ENCODE measurements around the gene FUT9. TPM values are rescaled to one million over a fixed set of nuclear protein-coding genes. Genes with fewer than 3 reads are reported as not detected.

The FUT9 gene
- polyA plus RNA-seq, 6 donors from 2014 or later = not detected

- DNase-seq (no peak), ATAC-seq (ENCODE audit: low read depth in 2 of 2) (no peak)
- H3K27me3 Mint-ChIP-seq = no peaks in the 10 kb centered on the region
- H3K4me3 Mint-ChIP-seq = no peak overlapping the region
- H3K9me3 Mint-ChIP-seq = peaks cover 0 to 2% (median 0%) of the 10 kb centered on the region in 7 donors
- H3K27ac Mint-ChIP-seq = no peak overlapping the region
- H3K36me3 Mint-ChIP-seq = no peaks in the 10 kb centered on the region
- H3K4me1 Mint-ChIP-seq = no peaks in the 10 kb centered on the region
Observed at GRCh38 chr6:96094077-96094476, 78.3 kb downstream of the FUT9 start.

- H3K9me3 Mint-ChIP-seq = peaks cover 0 to 8% (median 0%) of the 10 kb centered on the region in 7 donors
- DNase-seq (no peak), ATAC-seq (ENCODE audit: low read depth in 2 of 2) (no peak)
- no peaks in the 10 kb centered on the region for H3K27me3 Mint-ChIP-seq
- no peak overlapping the region for H3K4me3 Mint-ChIP-seq
- no peaks in the 10 kb centered on the region for H3K36me3 Mint-ChIP-seq
- no peaks in the 10 kb centered on the region for H3K4me1 Mint-ChIP-seq
- H3K27ac Mint-ChIP-seq = no peak overlapping the region
Observed at GRCh38 chr6:96099069-96099468, 83.3 kb downstream of the FUT9 start.

GRCh38 chr6:96101564-96101963, 85.8 kb downstream of the FUT9 start:
- DNase-seq = no peak
- Mint-ChIP-seq H3K4me1 (no peaks in the 10 kb centered on the region), H3K4me3 (no peak overlapping the region), H3K27me3 (no peaks in the 10 kb centered on the region), H3K27ac (no peak overlapping the region), H3K36me3 (no peaks in the 10 kb centered on the region), H3K9me3 (peaks cover 0 to 8% (median 0%) of the 10 kb centered on the region in 7 donors)
- no peak for ATAC-seq (ENCODE audit: low read depth in 2 of 2)

- Mint-ChIP-seq H3K9me3 (peaks cover 0 to 9% (median 0%) of the 10 kb centered on the region in 7 donors), H3K4me3 (no peak overlapping the region), H3K36me3 (no peaks in the 10 kb centered on the region), H3K27ac (no peak overlapping the region), H3K4me1 (no peaks in the 10 kb centered on the region), H3K27me3 (no peaks in the 10 kb centered on the region)
- no peak for ATAC-seq (ENCODE audit: low read depth in 2 of 2)
- no peak for DNase-seq
Observed at GRCh38 chr6:96104910-96105309, 89.1 kb downstream of the FUT9 start.

- Mint-ChIP-seq H3K27ac (no peak overlapping the region), H3K4me3 (no peak overlapping the region), H3K27me3 (no peaks in the 10 kb centered on the region), H3K36me3 (no peaks in the 10 kb centered on the region), H3K9me3 (peaks cover 0 to 4% (median 0%) of the 10 kb centered on the region in 7 donors), H3K4me1 (no peaks in the 10 kb centered on the region)
- DNase-seq = no peak
- no peak for ATAC-seq (ENCODE audit: low read depth in 2 of 2)
Observed at GRCh38 chr6:96110878-96111277, 95.1 kb downstream of the FUT9 start.

- Mint-ChIP-seq H3K27ac (no peak overlapping the region), H3K4me3 (no peak overlapping the region), H3K9me3 (peaks cover 0 to 3% (median 0%) of the 10 kb centered on the region in 7 donors), H3K36me3 (no peaks in the 10 kb centered on the region), H3K27me3 (no peaks in the 10 kb centered on the region), H3K4me1 (no peaks in the 10 kb centered on the region)
- DNase-seq = no peak
- ATAC-seq (ENCODE audit: low read depth in 2 of 2) = no peak
Observed at GRCh38 chr6:96116674-96117073, 100.9 kb downstream of the FUT9 start.

GRCh38 chr6:96124778-96125177, 109.0 kb downstream of the FUT9 start:
- Mint-ChIP-seq H3K4me3 (no peak overlapping the region), H3K4me1 (no peaks in the 10 kb centered on the region), H3K9me3 (peaks cover 0 to 6% (median 2%) of the 10 kb centered on the region in 7 donors), H3K36me3 (no peaks in the 10 kb centered on the region), H3K27ac (no peak overlapping the region), H3K27me3 (no peaks in the 10 kb centered on the region)
- ATAC-seq (ENCODE audit: low read depth in 2 of 2) (no peak), DNase-seq (no peak)

GRCh38 chr6:96138406-96138805, 122.6 kb downstream of the FUT9 start:
- H3K36me3 Mint-ChIP-seq = no peaks in the 10 kb centered on the region
- H3K4me1 Mint-ChIP-seq = no peaks in the 10 kb centered on the region
- no peaks in the 10 kb centered on the region for H3K27me3 Mint-ChIP-seq
- H3K27ac Mint-ChIP-seq = no peak overlapping the region
- no peak for ATAC-seq (ENCODE audit: low read depth in 2 of 2)
- no peak for DNase-seq
- peaks cover 0 to 13% (median 1%) of the 10 kb centered on the region in 7 donors for H3K9me3 Mint-ChIP-seq
- H3K4me3 Mint-ChIP-seq = no peak overlapping the region

GRCh38 chr6:96142142-96142541, 126.4 kb downstream of the FUT9 start:
- Mint-ChIP-seq H3K4me3 (no peak overlapping the region), H3K27me3 (no peaks in the 10 kb centered on the region), H3K27ac (no peak overlapping the region), H3K9me3 (peaks cover 0 to 13% (median 4%) of the 10 kb centered on the region in 7 donors), H3K36me3 (no peaks in the 10 kb centered on the region), H3K4me1 (no peaks in the 10 kb centered on the region)
- DNase-seq (no peak), ATAC-seq (ENCODE audit: low read depth in 2 of 2) (no peak)

GRCh38 chr6:96150431-96150830, 134.7 kb downstream of the FUT9 start:
- ATAC-seq (ENCODE audit: low read depth in 2 of 2) (no peak), DNase-seq (no peak)
- H3K36me3 Mint-ChIP-seq = no peaks in the 10 kb centered on the region
- no peaks in the 10 kb centered on the region for H3K27me3 Mint-ChIP-seq
- H3K4me3 Mint-ChIP-seq = no peak overlapping the region
- no peak overlapping the region for H3K27ac Mint-ChIP-seq
- no peaks in the 10 kb centered on the region for H3K9me3 Mint-ChIP-seq
- no peaks in the 10 kb centered on the region for H3K4me1 Mint-ChIP-seq

- no peak overlapping the region for H3K27ac Mint-ChIP-seq
- ATAC-seq (ENCODE audit: low read depth in 2 of 2) = no peak
Observed at GRCh38 chr6:96151707-96152106, 135.9 kb downstream of the FUT9 start.

GRCh38 chr6:96152114-96152708, 136.4 kb downstream of the FUT9 start:
- DNase-seq (no peak), ATAC-seq (ENCODE audit: low read depth in 2 of 2) (no peak)
- Mint-ChIP-seq H3K4me3 (no peak overlapping the region), H3K27ac (no peak overlapping the region), H3K36me3 (no peaks in the 10 kb centered on the region), H3K4me1 (no peaks in the 10 kb centered on the region), H3K27me3 (no peaks in the 10 kb centered on the region), H3K9me3 (no peaks in the 10 kb centered on the region)

More at GRCh38 chr6:96151707-96152106, 135.9 kb downstream of the FUT9 start:
- H3K4me3 Mint-ChIP-seq = no peak overlapping the region
- no peak for DNase-seq
- no peaks in the 10 kb centered on the region for H3K4me1 Mint-ChIP-seq
- no peaks in the 10 kb centered on the region for H3K27me3 Mint-ChIP-seq
- no peaks in the 10 kb centered on the region for H3K36me3 Mint-ChIP-seq
- no peaks in the 10 kb centered on the region for H3K9me3 Mint-ChIP-seq

GRCh38 chr6:96153775-96154174, 138.0 kb downstream of the FUT9 start:
- H3K27ac Mint-ChIP-seq = no peak overlapping the region
- DNase-seq (no peak), ATAC-seq (ENCODE audit: low read depth in 2 of 2) (no peak)
- H3K4me3 Mint-ChIP-seq = no peak overlapping the region
- no peaks in the 10 kb centered on the region for H3K36me3 Mint-ChIP-seq
- no peaks in the 10 kb centered on the region for H3K27me3 Mint-ChIP-seq
- H3K4me1 Mint-ChIP-seq = no peaks in the 10 kb centered on the region
- no peaks in the 10 kb centered on the region for H3K9me3 Mint-ChIP-seq

- no peak for DNase-seq
- H3K4me3 Mint-ChIP-seq = no peak overlapping the region
Observed at GRCh38 chr6:96156425-96156824, 140.7 kb downstream of the FUT9 start.

More at GRCh38 chr6:96156425-96156824, 140.7 kb downstream of the FUT9 start:
- Mint-ChIP-seq H3K4me1 (no peaks in the 10 kb centered on the region), H3K36me3 (no peaks in the 10 kb centered on the region), H3K27ac (no peak overlapping the region), H3K27me3 (no peaks in the 10 kb centered on the region), H3K9me3 (no peaks in the 10 kb centered on the region)
- ATAC-seq (ENCODE audit: low read depth in 2 of 2) = no peak
